Endothelial cell of umbilical vein (primary cell): Measurements from ENCODE around the gene TMEM184C. TPM values are rescaled to one million over a fixed set of nuclear protein-coding genes. Genes with fewer than 3 reads are reported as not detected.

ENCODE experiments used
- BruUV-seq: library from RNA; stranded (reverse); fragments of 400-500 nt; replicated peaks from 2 replicates; lab custom pipeline; 2021; lab: Mats Ljungman, UMichigan
- CTCF ChIA-PET: fragments of 300-600, 350-600 bp; sonication (Branson Sonifier 250); formaldehyde crosslinking; loops from one replicate; lab custom pipeline; 2021; ENCODE audit warnings: antibody characterized with exemption, inconsistent platforms; lab: Charles Lee
- POLR2A ChIA-PET: fragments of 300-600, 350-600 bp; sonication (Branson Sonifier 250); formaldehyde crosslinking; loops from one replicate; lab custom pipeline; 2021; ENCODE audit warnings: antibody characterized with exemption, inconsistent platforms; lab: Charles Lee
- DNase-seq: peaks from one replicate; pipeline ENCODE4 v3.0.0-alpha.2; 2011; ENCODE audit warnings: low read depth, low spot score
- FAIRE-seq: peaks from 2 replicates; lab custom pipeline; 2011; peaks lifted over from hg19 to GRCh38; lab: Jason Lieb, UNC
- H2AFZ ChIP-seq: 2 replicates; pipeline ENCODE4 v1.6.0; 2012; ENCODE audit warnings: low read depth, low read length, control low read depth, inconsistent platforms
- H3K27ac ChIP-seq: 2 replicates; pipeline ENCODE4 v1.5.1; 2011; ENCODE audit warnings: low read depth, mild to moderate bottlenecking, control low read depth, low read length, moderate library complexity; ENCODE audit not compliant: insufficient read depth
- H3K27me3 ChIP-seq, 2 experiments: 2 replicates each; pipeline versions ENCODE4 v1.6.0 to v1.6.1; 2011; ENCODE audit warnings: low read length in 2 of 2, mixed read lengths in 1 of 2; ENCODE audit not compliant: control insufficient read depth in 2 of 2, insufficient read depth in 2 of 2
- H3K36me3 ChIP-seq, 2 experiments: 2 replicates in 1 of 2; 3 replicates in 1 of 2; pipeline ENCODE4 v1.5.1; 2011; ENCODE audit warnings: low read length in 2 of 2, mild to moderate bottlenecking in 1 of 2, moderate library complexity in 1 of 2; ENCODE audit not compliant: control insufficient read depth in 2 of 2, insufficient read depth in 2 of 2; ENCODE audit errors: extremely low read depth in 1 of 2
- H3K4me1 ChIP-seq: 3 replicates; pipeline ENCODE4 v1.5.1; 2011; ENCODE audit warnings: mild to moderate bottlenecking, low read length; ENCODE audit not compliant: control insufficient read depth, insufficient read depth; ENCODE audit errors: extremely low read depth
- H3K4me2 ChIP-seq: 2 replicates; pipeline ENCODE4 v1.6.1; 2011; ENCODE audit warnings: low read length, control low read depth, mixed read lengths; ENCODE audit not compliant: insufficient read depth
- H3K4me3 ChIP-seq, 3 experiments: fragments of 200-600 bp in 1 of 3; sonication (generic), shearing (Covaris generic) in 1 of 3; replicated peaks in 1 of 3; 2 replicates each; pipeline ENCODE4 v1.5.1; 2011 to 2016; ENCODE audit warnings: control low read depth in 3 of 3, low read length in 3 of 3, mild to moderate bottlenecking in 2 of 3, inconsistent platforms in 1 of 3, low read depth in 1 of 3, moderate library complexity in 1 of 3; ENCODE audit not compliant: insufficient read depth in 1 of 3
- H3K79me2 ChIP-seq: 2 replicates; pipeline ENCODE4 v1.6.0; 2012; ENCODE audit warnings: low read length, inconsistent platforms; ENCODE audit not compliant: control insufficient read depth, insufficient read depth
- H3K9ac ChIP-seq: replicated peaks from 2 replicates; pipeline ENCODE3; 2011; ENCODE audit warnings: low read length, control low read depth; ENCODE audit not compliant: insufficient read depth; ENCODE audit errors: extremely low read depth
- H3K9me1 ChIP-seq: replicated peaks from 3 replicates; pipeline ENCODE4 v1.6.0; 2011; ENCODE audit warnings: mild to moderate bottlenecking, low read length; ENCODE audit not compliant: control insufficient read depth, insufficient read depth; ENCODE audit errors: extremely low read depth
- H3K9me3 ChIP-seq: replicated peaks from 2 replicates; pipeline ENCODE4 v1.5.1; 2012; ENCODE audit warnings: low read length, inconsistent platforms; ENCODE audit not compliant: control insufficient read depth, insufficient read depth
- H4K20me1 ChIP-seq: replicated peaks from 2 replicates; pipeline ENCODE3; 2011; ENCODE audit warnings: mild to moderate bottlenecking, low read length; ENCODE audit not compliant: control insufficient read depth, insufficient read depth; ENCODE audit errors: extremely low read depth
- CTCF ChIP-seq, 2 donors: IDR thresholded peaks; 1 replicate in 1 of 2; 2 replicates in 1 of 2; pipeline ENCODE4 v1.5.1; 2011; ENCODE audit warnings: low read length in 2 of 2, mild to moderate bottlenecking in 2 of 2, moderate library complexity in 2 of 2, control low read depth in 1 of 2, inconsistent platforms in 1 of 2, low read depth in 1 of 2; ENCODE audit not compliant: insufficient read depth in 1 of 2; ENCODE audit errors: extremely low read depth in 1 of 2
- EZH2 ChIP-seq: IDR thresholded peaks from 2 replicates; pipeline ENCODE4 v1.6.1; 2012; ENCODE audit warnings: borderline replicate concordance, low read depth, mild to moderate bottlenecking, moderate library complexity, low read length, inconsistent platforms; ENCODE audit not compliant: severe bottlenecking
- FOS ChIP-seq: IDR thresholded peaks from 2 replicates; pipeline ENCODE4 v1.6.1; 2011; ENCODE audit warnings: mild to moderate bottlenecking, low read length, moderate library complexity, borderline replicate concordance; ENCODE audit not compliant: insufficient read depth
- GATA2 ChIP-seq: IDR thresholded peaks from 2 replicates; pipeline ENCODE4 v1.7.0; 2011; ENCODE audit warnings: low read depth, mild to moderate bottlenecking, moderate library complexity, mixed read lengths, low read length; ENCODE audit not compliant: insufficient read length, insufficient read depth
- JUN ChIP-seq: IDR thresholded peaks from 2 replicates; pipeline ENCODE4 v1.6.1; 2011; ENCODE audit warnings: borderline replicate concordance, low read depth; ENCODE audit not compliant: insufficient read length, insufficient read depth
- MYC ChIP-seq: IDR thresholded peaks from one replicate; pipeline ENCODE4 v1.6.1; 2011; ENCODE audit warnings: mild to moderate bottlenecking, low read depth, low read length
- POLR2A ChIP-seq: IDR thresholded peaks from 2 replicates; pipeline ENCODE4 v1.6.1; 2012; ENCODE audit warnings: low read depth, mild to moderate bottlenecking, control low read depth, low read length
- POLR2AphosphoS5 ChIP-seq: IDR thresholded peaks from 2 replicates; pipeline ENCODE4 v1.6.1; 2012; ENCODE audit warnings: low read depth, mild to moderate bottlenecking, control low read depth, low read length, moderate library complexity; ENCODE audit not compliant: insufficient read depth
- dilution Hi-C: fragments of 300-500 bp; cut with MboI; formaldehyde crosslinking; loops from one replicate; pipeline ENCODE4 v1.15.0; 2019; ENCODE audit warnings: low sequenced_read_pairs; ENCODE audit not compliant: extremely low pct_ligation_motif_present
- intact Hi-C: fragments of 100-400 bp; cut with micrococcal nuclease; formaldehyde crosslinking; loops from one replicate; pipeline ENCODE4 v1.10.0; 2022
- polyA plus RNA-seq, 4 experiments: library from polyadenylated mRNA; depleted of rRNA in 3 of 4; stranded (reverse) in 3 of 4; unstranded in 1 of 4; fragments of >200 nt; gene quantifications; 2 replicates each; pipeline versions ENCODE4 v1.2.1 to v1.2.3, GENCODE V29; 2011 to 2012; ENCODE audit warnings: missing spikeins in 1 of 4
- total RNA-seq: library from RNA; stranded (reverse); gene quantifications from 2 replicates; pipeline ENCODE4 v1.2.3, GENCODE V29; 2021
- TF ChIP-seq, protein P1 (sequence below): IDR thresholded peaks from 2 replicates; pipeline ENCODE4 v1.6.1; 2011; ENCODE audit not compliant: insufficient read depth, insufficient read length

The TMEM184C gene
- total and polyA plus RNA-seq, 2 donors (not counting 3 experiments of a cell fraction or from before 2014, with no cell fraction given), result 10.3 to 29.2 TPM

DNA sequence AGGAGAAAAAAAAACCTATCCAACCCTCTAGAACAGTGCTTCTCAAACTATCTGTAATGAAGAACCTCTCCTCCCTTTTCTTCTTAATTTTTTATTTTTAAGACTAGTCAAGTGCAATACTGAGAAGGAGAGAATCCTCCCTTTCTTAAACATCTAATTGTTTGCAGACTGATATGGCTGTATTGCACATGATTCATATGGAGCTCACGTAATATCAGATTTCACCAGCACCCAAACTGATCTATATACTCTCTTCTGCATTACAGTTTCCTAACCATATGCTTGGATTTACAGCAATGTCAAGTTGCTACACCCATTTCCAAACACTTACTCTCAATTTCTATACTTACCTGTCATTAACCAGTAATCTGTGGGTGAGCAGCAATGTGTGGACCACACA lies 57.3 kb downstream of the TMEM184C start:
- no peak overlapping the region for H3K27ac ChIP-seq
- H4K20me1 ChIP-seq, result peaks cover 2% of the 10 kb centered on the region
- H3K4me2 ChIP-seq, result no peak overlapping the region
- no peak overlapping the region for H3K4me3 ChIP-seq
- H3K36me3 ChIP-seq, result no peaks in the 10 kb centered on the region
- BruUV-seq, result no TSS peak
- H3K9ac ChIP-seq, result no peak overlapping the region
- no peaks in the 10 kb centered on the region for H3K27me3 ChIP-seq
- CTCF ChIA-PET, result interaction anchor here (0.6 kb wide), 1 partner anchor 193 kb away, joined by 3 read pairs; no protein-coding TSS in a partner anchor
- H3K9me1 ChIP-seq, result no peaks in the 10 kb centered on the region
- no peaks in the 10 kb centered on the region for H3K4me1 ChIP-seq
- FAIRE-seq, result no peak
- H2AFZ ChIP-seq, result no peak overlapping the region
- H3K9me3 ChIP-seq, result no peaks in the 10 kb centered on the region
- intact Hi-C loops (no loop called here), dilution Hi-C loops (no loop called here)
- H3K79me2 ChIP-seq, result no peaks in the 10 kb centered on the region
- no peak for DNase-seq
- POLR2A ChIA-PET, result no interaction called here
- TF ChIP-seq MYC (no peak), POLR2AphosphoS5 (no peak), POLR2A (no peak), CTCF (IDR thresholded peaks at IDR 0.05; ENCODE audit: extremely low read depth in 1 of 2, insufficient read depth in 1 of 2, low read depth in 1 of 2, low read length in 2 of 2) (no peak), FOS (no peak), GATA2 (no peak), JUN (no peak), EZH2 (no peak)
- TF ChIP-seq, protein P1, sequence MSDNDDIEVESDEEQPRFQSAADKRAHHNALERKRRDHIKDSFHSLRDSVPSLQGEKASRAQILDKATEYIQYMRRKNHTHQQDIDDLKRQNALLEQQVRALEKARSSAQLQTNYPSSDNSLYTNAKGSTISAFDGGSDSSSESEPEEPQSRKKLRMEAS, result no peak
